Measurements from ENCODE around the gene ELMO1. TPM values are rescaled to one million over a fixed set of nuclear protein-coding genes. Genes with fewer than 3 reads are reported as not detected.

The ELMO1 gene
- total RNA-seq, 8 experiments from 2014 or later = 4.2 to 121 (median 40.0) TPM

- no peak overlapping the region for H3K27ac ChIP-seq
- in situ Hi-C loops (cut with MboI; ENCODE audit: low pct_unique_long_range_greater_than_20kb in 2 of 9, low sequenced_read_pairs in 9 of 9, unreplicated experiment in 9 of 9) = loop anchor here in 3 of 9 experiments (25.0 kb wide), 2 partner anchors 223 to 477 kb away; no protein-coding TSS in a partner anchor
- no peak overlapping the region for H3K4me3 ChIP-seq
- 23 to 100% (median 93%) methylated on average over 1 to 2 of the region's 2 CpGs for WGBS, 10 experiments
- H3K4me1 ChIP-seq (replicated peaks in 1 of 2) = peaks cover 23 to 31% of the 10 kb centered on the region in 2 donors
- no peak for ATAC-seq (replicated peaks in 6 of 8)
These were observed 484.4 kb downstream of the ELMO1 start for GRCh38 chr7:36964297-36964696.

- H3K27ac ChIP-seq = no peak overlapping the region
- WGBS, 10 experiments = 0 to 100% (median 90%) methylated on average over 1 to 3 of the region's 3 CpGs; no CpG with 5 or more reads in 4 of the 10 experiments
- no peak for ATAC-seq (replicated peaks in 6 of 8)
- in situ Hi-C loops (cut with MboI; ENCODE audit: low pct_unique_long_range_greater_than_20kb in 2 of 9, low sequenced_read_pairs in 9 of 9, unreplicated experiment in 9 of 9) = loop anchor here in 3 of 9 experiments (25.0 kb wide), 2 partner anchors 225 to 475 kb away; no protein-coding TSS in a partner anchor
- peaks cover 24 to 25% of the 10 kb centered on the region in 2 donors for H3K4me1 ChIP-seq (replicated peaks in 1 of 2)
- H3K4me3 ChIP-seq = no peak overlapping the region
These were observed 486.3 kb downstream of the ELMO1 start for GRCh38 chr7:36962367-36962766.

GRCh38 chr7:36961693-36962092 lies 487.0 kb downstream of the ELMO1 start:
- in situ Hi-C loops (cut with MboI; ENCODE audit: low pct_unique_long_range_greater_than_20kb in 2 of 9, low sequenced_read_pairs in 9 of 9, unreplicated experiment in 9 of 9) = loop anchor here in 3 of 9 experiments (25.0 kb wide), 2 partner anchors 226 to 474 kb away; no protein-coding TSS in a partner anchor
- ATAC-seq (replicated peaks in 6 of 8) = no peak
- H3K27ac ChIP-seq = no peak overlapping the region
- H3K4me3 ChIP-seq = no peak overlapping the region
- H3K4me1 ChIP-seq (replicated peaks in 1 of 2) = peaks cover 19% of the 10 kb centered on the region in 2 donors

- Histone ChIP-seq H3K4me3 (no peak overlapping the region), H3K4me1 (replicated peaks in 1 of 2) (peaks cover 14 to 15% of the 10 kb centered on the region in 2 donors), H3K27ac (no peak overlapping the region)
- in situ Hi-C loops (cut with MboI; ENCODE audit: low pct_unique_long_range_greater_than_20kb in 2 of 9, low sequenced_read_pairs in 9 of 9, unreplicated experiment in 9 of 9) = loop anchor here in 3 of 9 experiments (25.0 kb wide), 2 partner anchors 226 to 474 kb away; no protein-coding TSS in a partner anchor
- 38 to 100% (median 84%) methylated on average over 1 to 2 of the region's 2 CpGs; no CpG with 5 or more reads in 3 of the 10 experiments for WGBS, 10 experiments
- ATAC-seq (replicated peaks in 6 of 8) = no peak
These were observed 487.6 kb downstream of the ELMO1 start for GRCh38 chr7:36961097-36961496.

- peaks cover 4 to 7% of the 10 kb centered on the region in 2 donors for H3K4me1 ChIP-seq (replicated peaks in 1 of 2)
- WGBS, 10 experiments = 36 to 100% (median 100%) methylated on average over 1 of the region's 1 CpG; no CpG with 5 or more reads in 5 of the 10 experiments
- no peak for ATAC-seq (replicated peaks in 6 of 8)
- no peak overlapping the region for H3K4me3 ChIP-seq
- no peak overlapping the region for H3K27ac ChIP-seq
- in situ Hi-C loops (cut with MboI; ENCODE audit: low pct_unique_long_range_greater_than_20kb in 2 of 9, low sequenced_read_pairs in 9 of 9, unreplicated experiment in 9 of 9) = loop anchor here in 3 of 9 experiments (25.0 kb wide), 2 partner anchors 227 to 473 kb away; no protein-coding TSS in a partner anchor
These were observed 488.6 kb downstream of the ELMO1 start for GRCh38 chr7:36960105-36960504.

- in situ Hi-C loops (cut with MboI; ENCODE audit: low pct_unique_long_range_greater_than_20kb in 2 of 9, low sequenced_read_pairs in 9 of 9, unreplicated experiment in 9 of 9) = loop anchor here in 3 of 9 experiments (25.0 kb wide), 2 partner anchors 229 to 471 kb away; no protein-coding TSS in a partner anchor
- peaks cover 0 to 4% of the 10 kb centered on the region in 2 donors for H3K4me1 ChIP-seq (replicated peaks in 1 of 2)
- WGBS, 10 experiments = 0 to 82% (median 65%) methylated on average over 1 to 3 of the region's 4 CpGs
- peak in 5 of 8 experiments; percentile 28 to 68 (median 42) for ATAC-seq (replicated peaks in 6 of 8)
- H3K27ac ChIP-seq = no peak overlapping the region
- H3K4me3 ChIP-seq = no peak overlapping the region
These were observed 490.4 kb downstream of the ELMO1 start for GRCh38 chr7:36958111-36958733.

DNA sequence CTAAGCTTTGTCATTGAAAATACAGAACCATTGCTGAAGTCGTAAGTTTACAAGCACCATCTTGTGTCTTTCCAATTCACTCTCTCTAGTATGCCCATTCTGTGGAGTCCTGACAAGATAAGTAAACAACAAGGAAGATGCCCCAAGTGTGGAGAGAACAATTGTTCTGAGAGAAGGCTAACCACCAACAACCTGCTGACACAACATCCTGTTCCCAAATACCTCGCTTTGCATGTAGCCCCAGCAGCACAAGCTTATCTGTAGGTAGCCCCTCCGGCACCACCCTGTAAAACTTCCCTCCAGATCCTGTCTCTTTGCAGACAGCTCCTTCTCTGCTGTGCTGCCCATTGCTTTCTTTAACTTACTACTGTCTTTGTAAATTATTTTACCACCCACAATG lies 491.0 kb downstream of the ELMO1 start:
- ATAC-seq (replicated peaks in 6 of 8) = no peak
- peaks cover 0 to 4% of the 10 kb centered on the region in 2 donors for H3K4me1 ChIP-seq (replicated peaks in 1 of 2)

DNA sequence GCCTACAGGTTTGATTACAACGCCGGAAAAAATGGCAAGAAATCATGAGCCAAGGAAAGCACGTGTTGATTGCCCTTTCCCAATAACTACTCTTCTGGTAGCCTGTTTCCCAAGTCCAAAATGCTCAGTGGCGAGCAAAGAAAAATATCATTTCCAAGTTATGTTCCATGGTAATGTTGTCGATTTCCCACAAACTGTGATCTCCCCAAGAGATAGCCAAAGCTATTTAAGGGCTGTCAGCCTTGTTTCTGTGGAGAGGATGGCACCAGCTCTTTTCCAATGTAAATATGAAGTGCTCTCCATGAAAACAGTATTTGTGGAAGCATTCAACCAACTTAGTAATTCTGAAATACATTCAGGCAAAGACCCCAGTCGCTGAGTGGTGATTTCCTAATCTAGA lies 491.9 kb downstream of the ELMO1 start:
- in situ Hi-C loops (cut with MboI; ENCODE audit: low pct_unique_long_range_greater_than_20kb in 2 of 9, low sequenced_read_pairs in 9 of 9, unreplicated experiment in 9 of 9) = loop anchor here in 3 of 9 experiments (25.0 kb wide), 2 partner anchors 230 to 470 kb away; no protein-coding TSS in a partner anchor

More for the DNA sequence above, 491.0 kb downstream of the ELMO1 start:
- in situ Hi-C loops (cut with MboI; ENCODE audit: low pct_unique_long_range_greater_than_20kb in 2 of 9, low sequenced_read_pairs in 9 of 9, unreplicated experiment in 9 of 9) = loop anchor here in 3 of 9 experiments (25.0 kb wide), 2 partner anchors 230 to 470 kb away; no protein-coding TSS in a partner anchor
- Histone ChIP-seq H3K27ac (no peak overlapping the region), H3K4me3 (no peak overlapping the region)
- 28 to 100% (median 89%) methylated on average over 1 to 3 of the region's 3 CpGs; no CpG with 5 or more reads in 2 of the 10 experiments for WGBS, 10 experiments

GRCh38 chr7:36955456-36956129 lies 493.1 kb downstream of the ELMO1 start:
- in situ Hi-C loops (cut with MboI; ENCODE audit: low pct_unique_long_range_greater_than_20kb in 2 of 9, low sequenced_read_pairs in 9 of 9, unreplicated experiment in 9 of 9) = loop anchor here in 3 of 9 experiments (25.0 kb wide), 2 partner anchors 232 to 468 kb away; no protein-coding TSS in a partner anchor
- ATAC-seq (replicated peaks in 6 of 8) = no peak
- H3K4me1 ChIP-seq (replicated peaks in 1 of 2) = peaks cover 6 to 9% of the 10 kb centered on the region in 2 donors
- no peak overlapping the region for H3K4me3 ChIP-seq
- H3K27ac ChIP-seq = no peak overlapping the region
- WGBS, 10 experiments = 5 to 100% (median 84%) methylated on average over 1 to 3 of the region's 3 CpGs; no CpG with 5 or more reads in 2 of the 10 experiments

More for the DNA sequence above, 491.9 kb downstream of the ELMO1 start:
- H3K27ac ChIP-seq = no peak overlapping the region
- no peak overlapping the region for H3K4me3 ChIP-seq
- peaks cover 4 to 6% of the 10 kb centered on the region in 2 donors for H3K4me1 ChIP-seq (replicated peaks in 1 of 2)
- WGBS, 10 experiments = 33 to 100% (median 93%) methylated on average over 2 to 6 of the region's 6 CpGs; no CpG with 5 or more reads in 1 of the 10 experiments
- ATAC-seq (replicated peaks in 6 of 8) = no peak

GRCh38 chr7:36951257-36951697 lies 497.4 kb downstream of the ELMO1 start:
- in situ Hi-C loops (cut with MboI; ENCODE audit: low pct_unique_long_range_greater_than_20kb in 2 of 9, low sequenced_read_pairs in 9 of 9, unreplicated experiment in 9 of 9) = loop anchor here in 3 of 9 experiments (25.0 kb wide), 2 partner anchors 236 to 464 kb away; no protein-coding TSS in a partner anchor
- Histone ChIP-seq H3K4me1 (replicated peaks in 1 of 2) (peaks cover 4 to 13% of the 10 kb centered on the region in 2 donors), H3K4me3 (no peak overlapping the region), H3K27ac (no peak overlapping the region)
- 60 to 100% (median 85%) methylated on average over 1 to 3 of the region's 3 CpGs; no CpG with 5 or more reads in 2 of the 10 experiments for WGBS, 10 experiments
- ATAC-seq (replicated peaks in 6 of 8) = no peak

- Histone ChIP-seq H3K4me3 (no peak overlapping the region), H3K27ac (no peak overlapping the region), H3K4me1 (replicated peaks in 1 of 2) (peaks cover 15 to 26% of the 10 kb centered on the region in 2 donors)
- peak in 3 of 8 experiments; percentile 51 to 70 (median 69) for ATAC-seq (replicated peaks in 6 of 8)
- whole genome bisulfite sequencing, 10 experiments = 10 to 90% (median 59%) methylated on average over 1 to 8 of the region's 8 CpGs
- in situ Hi-C loops (cut with MboI; ENCODE audit: low pct_unique_long_range_greater_than_20kb in 2 of 9, low sequenced_read_pairs in 9 of 9, unreplicated experiment in 9 of 9) = loop anchor here in 3 of 9 experiments (25.0 kb wide), 2 partner anchors 237 to 463 kb away; no protein-coding TSS in a partner anchor
These were observed 498.7 kb downstream of the ELMO1 start for GRCh38 chr7:36949711-36950600.

GRCh38 chr7:36946401-36946739 lies 502.3 kb downstream of the ELMO1 start:
- in situ Hi-C loops (cut with MboI; ENCODE audit: low pct_unique_long_range_greater_than_20kb in 2 of 9, low sequenced_read_pairs in 9 of 9, unreplicated experiment in 9 of 9) = no loop called here
- Histone ChIP-seq H3K4me3 (no peak overlapping the region), H3K4me1 (replicated peaks in 1 of 2) (peaks cover 19 to 23% of the 10 kb centered on the region in 2 donors), H3K27ac (peak overlapping the region in 1 of 2 donors; percentile 74)
- WGBS, 10 experiments = 0 to 100% (median 38%) methylated on average over 1 to 2 of the region's 2 CpGs; no CpG with 5 or more reads in 4 of the 10 experiments
- ATAC-seq (replicated peaks in 6 of 8) = no peak

All from motor neuron (in vitro differentiated cells).